Epithelial cell of proximal tubule (primary cell): ENCODE data around the gene KLHL24. TPM values are rescaled to one million over a fixed set of nuclear protein-coding genes. Genes with fewer than 3 reads are reported as not detected.

Experiments used
- DNase-seq: peaks from one replicate; pipeline ENCODE4 v3.0.0-alpha.2; 2011; ENCODE audit warnings: low read depth
- H3K4me3 ChIP-seq: 2 replicates; pipeline ENCODE4 v1.5.1; 2011; ENCODE audit warnings: low read depth, mild to moderate bottlenecking, low read length
- total RNA-seq: library from RNA; depleted of rRNA; stranded (reverse); fragments of >200 nt; gene quantifications from 2 replicates; pipeline ENCODE4 v1.2.3, GENCODE V29; 2015
- TF ChIP-seq, protein P1 (sequence below): conservative IDR thresholded peaks from 2 replicates; pipeline ENCODE4 v1.5.1; 2012; ENCODE audit warnings: low read depth, mild to moderate bottlenecking, low read length

KLHL24 gene
- total RNA-seq, 1 donor from 2014 or later: 20.6 TPM

DNA sequence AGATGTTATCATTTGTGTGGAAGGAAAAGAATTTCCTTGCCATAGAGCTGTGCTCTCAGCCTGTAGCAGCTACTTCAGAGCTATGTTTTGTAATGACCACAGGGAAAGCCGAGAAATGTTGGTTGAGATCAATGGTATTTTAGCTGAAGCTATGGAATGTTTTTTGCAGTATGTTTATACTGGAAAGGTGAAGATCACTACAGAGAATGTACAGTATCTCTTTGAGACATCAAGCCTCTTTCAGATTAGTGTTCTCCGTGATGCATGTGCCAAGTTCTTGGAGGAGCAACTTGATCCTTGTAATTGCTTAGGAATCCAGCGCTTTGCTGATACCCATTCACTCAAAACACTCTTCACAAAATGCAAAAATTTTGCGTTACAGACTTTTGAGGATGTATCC, 15.1 kb downstream of the KLHL24 start:
- no peak for DNase-seq

DNA sequence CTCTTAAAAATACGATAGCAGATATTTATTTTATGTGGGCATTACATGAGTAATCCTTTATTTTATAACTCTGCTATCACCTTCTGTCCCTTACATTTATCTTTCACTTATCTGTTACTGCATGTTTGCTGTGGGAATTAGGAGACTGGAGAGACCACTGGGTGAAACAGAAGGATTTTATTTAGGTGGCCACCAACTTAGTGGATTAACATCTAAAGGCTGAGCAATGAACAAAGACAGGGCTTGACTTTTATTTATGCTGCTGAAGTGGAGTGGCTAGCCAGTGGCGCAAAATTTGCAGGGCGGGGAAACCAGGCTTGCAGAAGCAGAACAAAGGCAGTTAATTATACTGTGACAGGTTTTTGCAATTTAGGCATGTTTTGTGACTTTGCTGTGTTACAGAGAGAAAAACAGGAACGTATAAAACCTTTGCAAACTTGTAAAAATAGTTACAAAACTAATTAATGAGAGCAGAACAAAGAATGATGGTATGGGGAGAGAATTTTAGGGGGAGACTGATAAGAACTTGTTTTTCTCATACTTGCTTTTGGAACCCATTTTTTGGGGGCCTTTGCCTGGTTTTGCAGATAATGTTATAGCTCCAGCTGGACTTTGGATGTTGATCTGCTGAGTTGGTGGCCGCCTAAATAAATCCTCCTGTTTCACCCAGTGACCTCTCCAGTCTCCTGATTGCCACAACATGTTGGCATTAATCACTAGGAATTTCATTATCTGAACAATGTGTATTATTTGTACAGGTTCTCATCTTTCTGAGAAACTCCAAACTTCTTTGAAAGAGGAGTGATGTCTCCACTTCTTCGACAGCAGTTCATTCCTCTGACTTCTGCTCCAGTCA, 18.0 kb downstream of the KLHL24 start:
- no peak for DNase-seq
- TF ChIP-seq, protein P1, sequence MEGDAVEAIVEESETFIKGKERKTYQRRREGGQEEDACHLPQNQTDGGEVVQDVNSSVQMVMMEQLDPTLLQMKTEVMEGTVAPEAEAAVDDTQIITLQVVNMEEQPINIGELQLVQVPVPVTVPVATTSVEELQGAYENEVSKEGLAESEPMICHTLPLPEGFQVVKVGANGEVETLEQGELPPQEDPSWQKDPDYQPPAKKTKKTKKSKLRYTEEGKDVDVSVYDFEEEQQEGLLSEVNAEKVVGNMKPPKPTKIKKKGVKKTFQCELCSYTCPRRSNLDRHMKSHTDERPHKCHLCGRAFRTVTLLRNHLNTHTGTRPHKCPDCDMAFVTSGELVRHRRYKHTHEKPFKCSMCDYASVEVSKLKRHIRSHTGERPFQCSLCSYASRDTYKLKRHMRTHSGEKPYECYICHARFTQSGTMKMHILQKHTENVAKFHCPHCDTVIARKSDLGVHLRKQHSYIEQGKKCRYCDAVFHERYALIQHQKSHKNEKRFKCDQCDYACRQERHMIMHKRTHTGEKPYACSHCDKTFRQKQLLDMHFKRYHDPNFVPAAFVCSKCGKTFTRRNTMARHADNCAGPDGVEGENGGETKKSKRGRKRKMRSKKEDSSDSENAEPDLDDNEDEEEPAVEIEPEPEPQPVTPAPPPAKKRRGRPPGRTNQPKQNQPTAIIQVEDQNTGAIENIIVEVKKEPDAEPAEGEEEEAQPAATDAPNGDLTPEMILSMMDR: no peak
- H3K4me3 ChIP-seq: no peak overlapping the region

More for the DNA sequence above, 15.1 kb downstream of the KLHL24 start:
- TF ChIP-seq, protein P1: no peak
- no peak overlapping the region for H3K4me3 ChIP-seq

- TF ChIP-seq, protein P1: no peak
- DNase-seq: no peak
- no peak overlapping the region for H3K4me3 ChIP-seq
Observed at GRCh38 chr3:183654727-183655126, 19.3 kb downstream of the KLHL24 start.

- DNase-seq: no peak
- TF ChIP-seq, protein P1: no peak
Observed at GRCh38 chr3:183662099-183662498, 26.7 kb downstream of the KLHL24 start.

GRCh38 chr3:183664913-183665381, 29.5 kb downstream of the KLHL24 start:
- no peak for DNase-seq
- TF ChIP-seq, protein P1: no peak

More at GRCh38 chr3:183662099-183662498, 26.7 kb downstream of the KLHL24 start:
- no peak overlapping the region for H3K4me3 ChIP-seq

DNA sequence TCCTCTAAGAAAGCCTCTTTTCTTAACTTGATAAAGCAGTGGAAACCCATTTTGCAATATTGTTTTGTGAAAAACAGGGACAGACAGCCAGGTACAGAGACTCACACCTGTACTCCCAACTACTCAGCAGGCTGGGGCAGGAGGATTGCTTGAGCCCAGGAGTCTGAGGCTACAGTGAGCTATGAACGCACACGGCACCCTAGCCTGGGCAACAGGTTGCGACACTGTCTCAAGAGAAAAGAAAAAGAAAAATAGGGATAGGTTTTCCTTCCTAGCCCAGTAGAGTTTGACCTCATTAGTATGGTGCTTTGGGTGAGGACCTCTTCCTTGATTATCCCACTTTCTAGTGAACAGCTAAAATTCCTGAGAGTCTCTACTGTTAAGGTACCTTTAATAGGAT, 44.6 kb downstream of the KLHL24 start:
- no peak overlapping the region for H3K4me3 ChIP-seq
- no peak for DNase-seq
- TF ChIP-seq, protein P1: no peak

More at GRCh38 chr3:183664913-183665381, 29.5 kb downstream of the KLHL24 start:
- H3K4me3 ChIP-seq: no peak overlapping the region
